DOHH2 (cell line): Measurements from ENCODE around the gene FIZ1.

ENCODE experiments used
- H3F3A ChIP-seq: fragments of 200-600 bp; sonication (generic), shearing (Covaris generic); 2 replicates; pipeline ENCODE4 v1.6.0; 2016; ENCODE audit warnings: antibody characterized with exemption, mild to moderate bottlenecking; ENCODE audit not compliant: control insufficient read depth, insufficient read depth
- H3K27ac ChIP-seq: fragments of 200-600 bp; sonication (generic); 2 replicates; pipeline ENCODE4 v1.5.1; 2014; ENCODE audit warnings: low read depth, mild to moderate bottlenecking, low read length, moderate library complexity
- H3K27me3 ChIP-seq: fragments of 200-600 bp; sonication (generic); 2 replicates; pipeline ENCODE4 v1.6.1; 2014; ENCODE audit warnings: mild to moderate bottlenecking, low read length, mixed read lengths; ENCODE audit not compliant: control insufficient read depth
- H3K36me3 ChIP-seq: fragments of 200-600 bp; sonication (generic); 2 replicates; pipeline ENCODE4 v1.6.1; 2014; ENCODE audit warnings: mild to moderate bottlenecking, low read length, moderate library complexity, mixed read lengths; ENCODE audit not compliant: control insufficient read depth
- H3K4me1 ChIP-seq: fragments of 200-600 bp; sonication (generic); 2 replicates; pipeline ENCODE4 v1.6.1; 2014; ENCODE audit warnings: mild to moderate bottlenecking, low read length, mixed read lengths; ENCODE audit not compliant: control insufficient read depth
- H3K4me2 ChIP-seq: fragments of 200-600 bp; sonication (generic); 2 replicates; pipeline ENCODE4 v1.6.0; 2014; ENCODE audit warnings: mild to moderate bottlenecking, low read length, moderate library complexity
- H3K4me3 ChIP-seq: fragments of 200-600 bp; sonication (generic); 2 replicates; pipeline ENCODE4 v1.5.1; 2014; ENCODE audit warnings: mild to moderate bottlenecking, low read length, mixed read lengths
- H3K79me2 ChIP-seq: fragments of 200-600 bp; sonication (generic); 2 replicates; pipeline ENCODE4 v1.6.1; 2014; ENCODE audit warnings: mild to moderate bottlenecking, low read length, mixed read lengths; ENCODE audit not compliant: control insufficient read depth
- H3K9me2 ChIP-seq: fragments of 200-600 bp; sonication (generic); replicated peaks from 2 replicates; pipeline ENCODE4 v1.6.1; 2014; ENCODE audit warnings: mild to moderate bottlenecking, low read length, mixed read lengths; ENCODE audit not compliant: control insufficient read depth
- H3K9me3 ChIP-seq: fragments of 200-600 bp; sonication (generic); 2 replicates; pipeline ENCODE4 v1.6.1; 2014; ENCODE audit warnings: antibody characterized with exemption, low read length, mixed read lengths; ENCODE audit not compliant: control insufficient read depth, insufficient read depth
- H4K20me1 ChIP-seq: fragments of 200-600 bp; sonication (generic); 2 replicates; pipeline ENCODE4 v1.6.0; 2014; ENCODE audit warnings: low read depth, mild to moderate bottlenecking, antibody characterized with exemption, low read length, moderate library complexity; ENCODE audit not compliant: control insufficient read depth, insufficient read depth
- EZH2phosphoT487 ChIP-seq: fragments of 200-600 bp; sonication (generic); IDR thresholded peaks from 2 replicates; pipeline ENCODE4 v1.6.1; 2017; ENCODE audit warnings: borderline replicate concordance, mild to moderate bottlenecking, antibody characterized with exemption, low read length, moderate library complexity, mixed read lengths
- TF ChIP-seq, protein P1 (sequence below): fragments of 200-600 bp; sonication (generic); IDR thresholded peaks from one replicate; pipeline ENCODE4 v1.5.1; 2014; ENCODE audit warnings: antibody characterized with exemption, mild to moderate bottlenecking, low read depth, low read length; ENCODE audit not compliant: poor library complexity, severe bottlenecking

The FIZ1 gene

GRCh38 chr19:55591555-55591954 is 7.8 kb downstream of the FIZ1 start:
- Histone ChIP-seq H3K9me2 (no peaks in the 10 kb centered on the region), H4K20me1 (no peaks in the 10 kb centered on the region), H3K27me3 (no peaks in the 10 kb centered on the region), H3K4me3 (no peak overlapping the region), H3K9me3 (no peaks in the 10 kb centered on the region), H3K4me1 (peaks cover 16% of the 10 kb centered on the region), H3K79me2 (no peaks in the 10 kb centered on the region), H3F3A (peaks cover 8% of the 10 kb centered on the region), H3K4me2 (no peak overlapping the region), H3K36me3 (peaks cover 19% of the 10 kb centered on the region), H3K27ac (no peak overlapping the region)
- TF ChIP-seq EZH2phosphoT487 = no peak
- TF ChIP-seq, protein P1, sequence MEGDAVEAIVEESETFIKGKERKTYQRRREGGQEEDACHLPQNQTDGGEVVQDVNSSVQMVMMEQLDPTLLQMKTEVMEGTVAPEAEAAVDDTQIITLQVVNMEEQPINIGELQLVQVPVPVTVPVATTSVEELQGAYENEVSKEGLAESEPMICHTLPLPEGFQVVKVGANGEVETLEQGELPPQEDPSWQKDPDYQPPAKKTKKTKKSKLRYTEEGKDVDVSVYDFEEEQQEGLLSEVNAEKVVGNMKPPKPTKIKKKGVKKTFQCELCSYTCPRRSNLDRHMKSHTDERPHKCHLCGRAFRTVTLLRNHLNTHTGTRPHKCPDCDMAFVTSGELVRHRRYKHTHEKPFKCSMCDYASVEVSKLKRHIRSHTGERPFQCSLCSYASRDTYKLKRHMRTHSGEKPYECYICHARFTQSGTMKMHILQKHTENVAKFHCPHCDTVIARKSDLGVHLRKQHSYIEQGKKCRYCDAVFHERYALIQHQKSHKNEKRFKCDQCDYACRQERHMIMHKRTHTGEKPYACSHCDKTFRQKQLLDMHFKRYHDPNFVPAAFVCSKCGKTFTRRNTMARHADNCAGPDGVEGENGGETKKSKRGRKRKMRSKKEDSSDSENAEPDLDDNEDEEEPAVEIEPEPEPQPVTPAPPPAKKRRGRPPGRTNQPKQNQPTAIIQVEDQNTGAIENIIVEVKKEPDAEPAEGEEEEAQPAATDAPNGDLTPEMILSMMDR = no peak

DNA sequence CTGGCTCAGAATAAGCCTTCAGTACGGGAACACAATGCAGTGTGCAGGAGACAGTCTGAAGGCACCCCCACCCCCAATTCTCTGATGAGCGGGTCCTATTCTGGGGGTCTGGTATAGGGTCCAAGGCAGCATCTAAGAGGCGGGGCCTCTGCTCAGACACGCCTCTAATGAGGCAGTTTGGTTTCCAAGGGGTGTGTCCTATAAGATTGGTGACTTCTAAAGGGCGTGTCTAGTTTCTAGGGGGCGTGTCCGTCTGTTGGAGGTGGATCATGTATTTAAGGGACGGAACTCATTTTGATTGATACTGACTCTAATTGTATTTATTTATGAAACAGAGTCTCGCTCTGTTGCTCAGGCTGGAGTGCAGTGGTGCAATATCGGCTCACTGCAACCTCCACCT is 8.7 kb downstream of the FIZ1 start:
- H3K27me3 ChIP-seq = no peaks in the 10 kb centered on the region
- peaks cover 26% of the 10 kb centered on the region for H3K4me1 ChIP-seq
- H3F3A ChIP-seq = peaks cover 13% of the 10 kb centered on the region
- H3K27ac ChIP-seq = no peak overlapping the region
- no peaks in the 10 kb centered on the region for H3K9me3 ChIP-seq
- peaks cover 10% of the 10 kb centered on the region for H3K36me3 ChIP-seq
- H3K4me2 ChIP-seq = no peak overlapping the region
- no peaks in the 10 kb centered on the region for H3K79me2 ChIP-seq
- no peak overlapping the region for H3K4me3 ChIP-seq
- H4K20me1 ChIP-seq = no peaks in the 10 kb centered on the region
- TF ChIP-seq EZH2phosphoT487 = no peak
- TF ChIP-seq, protein P1 = no peak
- no peaks in the 10 kb centered on the region for H3K9me2 ChIP-seq

DNA sequence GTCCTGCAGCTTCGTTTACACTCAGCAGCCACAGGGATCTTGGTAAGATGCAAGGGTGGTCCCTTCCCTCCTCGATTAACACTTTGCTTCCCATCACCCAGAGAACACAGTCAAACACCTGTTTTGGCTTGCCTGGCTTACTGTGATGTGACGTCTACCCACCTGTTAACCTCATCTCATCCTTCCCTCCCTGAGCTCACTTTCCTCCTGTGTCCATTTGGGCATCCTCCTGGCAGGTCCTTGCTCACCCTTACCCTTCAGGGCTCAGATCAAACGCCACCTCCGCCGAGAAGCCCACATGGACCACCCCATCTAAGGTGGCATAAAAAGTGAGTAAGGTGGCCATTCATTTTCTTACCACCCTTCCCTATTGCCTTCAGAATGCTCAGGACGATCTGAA is 9.2 kb downstream of the FIZ1 start:
- no peak overlapping the region for H3K4me2 ChIP-seq
- H3K27ac ChIP-seq = no peak overlapping the region
- H3K36me3 ChIP-seq = peaks cover 5% of the 10 kb centered on the region
- no peaks in the 10 kb centered on the region for H3K9me2 ChIP-seq
- no peak overlapping the region for H3K4me3 ChIP-seq
- H3K27me3 ChIP-seq = no peaks in the 10 kb centered on the region
- H3K4me1 ChIP-seq = peaks cover 31% of the 10 kb centered on the region
- TF ChIP-seq, protein P1 = no peak
- no peak for TF ChIP-seq EZH2phosphoT487
- H3F3A ChIP-seq = peaks cover 18% of the 10 kb centered on the region
- H3K9me3 ChIP-seq = no peaks in the 10 kb centered on the region
- no peaks in the 10 kb centered on the region for H3K79me2 ChIP-seq
- no peaks in the 10 kb centered on the region for H4K20me1 ChIP-seq

DNA sequence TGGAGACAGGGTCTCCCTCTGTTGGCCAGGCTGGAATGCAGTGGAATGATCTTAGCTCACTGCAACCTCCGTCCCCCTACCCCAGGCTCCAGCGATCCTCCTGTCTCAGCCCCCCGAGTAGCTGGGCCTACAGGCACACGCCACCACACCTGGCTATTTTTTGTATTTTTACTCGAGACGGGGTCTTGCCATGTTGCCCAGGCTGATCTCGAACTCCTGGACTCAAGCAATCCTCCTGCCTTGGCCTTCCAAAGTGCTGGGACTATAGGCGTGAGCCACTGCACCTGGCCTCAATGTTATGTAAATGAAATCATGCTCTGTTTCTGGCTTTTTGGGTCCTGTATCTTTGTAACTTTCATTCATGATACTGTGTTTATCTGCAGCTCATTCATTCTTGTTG is 10.6 kb downstream of the FIZ1 start:
- no peak overlapping the region for H3K4me2 ChIP-seq
- H3F3A ChIP-seq = peaks cover 28% of the 10 kb centered on the region
- peaks cover 34% of the 10 kb centered on the region for H3K4me1 ChIP-seq
- no peaks in the 10 kb centered on the region for H3K27me3 ChIP-seq
- H3K4me3 ChIP-seq = no peak overlapping the region
- H3K9me3 ChIP-seq = no peaks in the 10 kb centered on the region
- no peaks in the 10 kb centered on the region for H3K79me2 ChIP-seq
- H3K27ac ChIP-seq = no peak overlapping the region
- no peaks in the 10 kb centered on the region; the same call in 1 of the 2 replicates for H3K36me3 ChIP-seq
- no peak for TF ChIP-seq EZH2phosphoT487
- TF ChIP-seq, protein P1 = no peak
- no peaks in the 10 kb centered on the region for H3K9me2 ChIP-seq
- no peaks in the 10 kb centered on the region for H4K20me1 ChIP-seq
